ENCODE results near the gene SCAMP2. TPM values are rescaled to one million over a fixed set of nuclear protein-coding genes. Genes with fewer than 3 reads are reported as not detected.

Gene SCAMP2
- total RNA-seq, 2 experiments from 2014 or later: 57.8 to 58.9 TPM

DNA sequence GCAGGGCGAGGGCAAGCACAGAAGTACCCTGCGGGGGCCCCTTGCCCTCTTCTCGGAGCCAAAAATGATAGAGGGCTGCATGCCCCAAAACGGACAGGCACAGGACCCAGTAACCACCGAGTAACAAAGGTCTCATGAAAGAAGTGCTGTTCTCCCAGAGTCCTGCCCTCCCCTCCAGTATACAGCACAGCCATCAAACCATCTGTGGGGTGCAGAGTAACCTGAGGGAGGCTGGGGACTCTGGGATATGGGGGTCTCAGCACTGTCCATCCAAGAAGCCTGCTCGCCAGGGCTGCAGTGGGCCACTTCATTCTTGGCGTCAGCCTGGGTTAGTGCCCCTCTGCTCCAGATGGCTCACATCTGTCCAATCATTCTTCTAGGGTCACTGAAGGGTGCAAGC is 36.3 kb downstream of the SCAMP2 start:
- CTCF ChIA-PET: interaction anchor here (1.1 to 3.1 kb wide), 9 partner anchors 11 to 68 kb away, joined by 3 to 15 read pairs (median 6); partner anchors contain the start of genes CPLX3 and SCAMP2
- no peak for ATAC-seq
- Mint-ChIP-seq H3K4me1 (ENCODE audit: low read depth) (peaks cover 12% of the 10 kb centered on the region), H3K9me3 (no peaks in the 10 kb centered on the region), H3K27ac (no peak overlapping the region), H3K4me3 (no peak overlapping the region), H3K27me3 (no peaks in the 10 kb centered on the region), H3K36me3 (ENCODE audit: low read depth) (peaks cover 11% of the 10 kb centered on the region)
- DNase-seq: no peak
- no peak for TF ChIP-seq CTCF (IDR thresholded peaks at IDR 0.05)
- POLR2A ChIA-PET: interaction anchor here (0.7 to 1.6 kb wide), 3 partner anchors 11 to 26 kb away, joined by 3 to 6 read pairs (median 4); no protein-coding TSS in a partner anchor
- intact Hi-C loops (cut with micrococcal nuclease): no loop called here

- Mint-ChIP-seq H3K4me3 (no peak overlapping the region), H3K9me3 (no peaks in the 10 kb centered on the region), H3K27ac (no peak overlapping the region), H3K36me3 (ENCODE audit: low read depth) (peaks cover 2% of the 10 kb centered on the region), H3K4me1 (ENCODE audit: low read depth) (no peaks in the 10 kb centered on the region), H3K27me3 (no peaks in the 10 kb centered on the region)
- ChIA-PET CTCF (interaction anchor here (0.6 to 2.7 kb wide), 11 partner anchors 8 to 190 kb away, joined by 3 to 12 read pairs (median 4); partner anchors contain the start of gene CPLX3), POLR2A (interaction anchor here (1.2 kb wide), 1 partner anchor 25 kb away, joined by 4 read pairs; no protein-coding TSS in a partner anchor)
- peak; percentile 63 for ATAC-seq
- peak; percentile 59 for DNase-seq
- TF ChIP-seq CTCF (IDR thresholded peaks at IDR 0.05): peak; percentile 86
- intact Hi-C loops (cut with micrococcal nuclease): no loop called here
Measured at GRCh38 chr15:74835312-74835823, 37.8 kb downstream of the SCAMP2 start.

DNA sequence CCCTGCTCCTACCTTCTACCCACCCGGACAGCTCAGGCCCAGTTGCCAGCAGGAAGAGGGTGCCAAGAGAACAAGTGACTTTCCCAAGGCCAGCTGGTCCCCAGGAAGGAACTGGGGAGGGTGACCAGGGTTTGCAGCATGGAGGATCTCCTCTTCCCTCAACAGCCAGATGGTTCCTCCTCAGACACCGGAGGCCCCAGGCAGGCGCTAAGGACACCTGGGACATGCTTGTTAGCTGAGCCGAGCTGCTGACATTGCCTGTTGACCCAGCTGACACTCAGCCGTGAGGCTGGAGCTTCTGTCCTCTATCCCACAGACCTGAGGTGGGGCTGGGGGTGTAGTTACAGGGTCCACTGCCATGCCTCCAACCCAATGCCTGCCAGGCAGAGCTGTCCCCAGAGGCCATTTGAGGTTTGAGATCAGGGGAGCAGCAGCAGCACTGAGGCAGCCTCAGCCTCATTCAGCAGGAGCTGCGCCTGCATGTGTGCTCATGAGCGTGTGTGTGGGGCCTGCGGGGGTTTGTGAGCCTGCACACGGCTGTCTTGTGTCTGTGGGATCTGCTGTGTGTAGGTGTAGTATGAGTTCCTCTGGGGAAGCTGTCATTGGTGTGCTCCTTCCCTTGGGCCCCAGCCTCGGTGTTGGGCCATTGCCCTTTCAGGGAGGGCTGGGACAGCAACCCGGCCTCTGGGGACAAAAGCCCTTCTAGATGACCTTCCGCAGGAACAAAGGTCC is 39.6 kb downstream of the SCAMP2 start:
- Mint-ChIP-seq H3K4me3 (no peak overlapping the region), H3K9me3 (no peaks in the 10 kb centered on the region), H3K27me3 (no peaks in the 10 kb centered on the region), H3K36me3 (ENCODE audit: low read depth) (no peaks in the 10 kb centered on the region), H3K4me1 (ENCODE audit: low read depth) (peaks cover 4% of the 10 kb centered on the region), H3K27ac (no peak overlapping the region)
- no peak for DNase-seq
- ChIA-PET CTCF (interaction anchor here (1.1 to 1.7 kb wide), 2 partner anchors 62 to 68 kb away, joined by 3 to 9 read pairs; no protein-coding TSS in a partner anchor), POLR2A (no interaction called here)
- no peak for ATAC-seq
- intact Hi-C loops (cut with micrococcal nuclease): no loop called here
- TF ChIP-seq CTCF (IDR thresholded peaks at IDR 0.05): no peak

- Mint-ChIP-seq H3K36me3 (ENCODE audit: low read depth) (no peaks in the 10 kb centered on the region), H3K9me3 (no peaks in the 10 kb centered on the region), H3K27ac (no peak overlapping the region), H3K4me3 (no peak overlapping the region), H3K4me1 (ENCODE audit: low read depth) (peaks cover 4% of the 10 kb centered on the region), H3K27me3 (peaks cover 7% of the 10 kb centered on the region)
- ChIA-PET CTCF (interaction anchor here (1.1 to 1.7 kb wide), 2 partner anchors 62 to 69 kb away, joined by 3 to 9 read pairs; no protein-coding TSS in a partner anchor), POLR2A (no interaction called here)
- ATAC-seq: no peak
- no peak for TF ChIP-seq CTCF (IDR thresholded peaks at IDR 0.05)
- DNase-seq: no peak
- intact Hi-C loops (cut with micrococcal nuclease): no loop called here
Measured at GRCh38 chr15:74832826-74833225, 40.3 kb downstream of the SCAMP2 start.
